ENCODE measurements around the gene PRKD1.

- TF ChIP-seq CTCF (IDR thresholded peaks at IDR 0.05; ENCODE audit: low read depth, low read length) (no peak), EZH2phosphoT487 (IDR thresholded peaks at IDR 0.05; ENCODE audit: low read depth) (no peak)
These were observed 256.6 kb downstream of the PRKD1 start for GRCh38 chr14:29671034-29671433.
